Peyer's patch (tissue), 4 donors: ENCODE measurements around the gene ACP2. TPM values are rescaled to one million over a fixed set of nuclear protein-coding genes. Genes with fewer than 3 reads are reported as not detected.

Experiments used
- DNase-seq, 3 donors: peaks; one replicate each; pipeline ENCODE4 v3.0.0-alpha.2; 2017 to 2019
- H3K27ac ChIP-seq, 4 donors: fragments of 200-600 bp; sonication (generic); one replicate each; pipeline ENCODE4 v1.5.1; 2016 to 2019
- H3K27me3 ChIP-seq, 2 donors: fragments of 200-600 bp; sonication (generic); one replicate each; pipeline ENCODE4 v1.5.1; 2019
- H3K36me3 ChIP-seq, 3 donors: fragments of 200-600 bp; sonication (generic); one replicate each; pipeline ENCODE4 v1.5.1; 2016 to 2019
- H3K4me1 ChIP-seq, 4 donors: fragments of 200-600 bp; sonication (generic); one replicate each; pipeline ENCODE4 v1.5.1; 2016 to 2019
- H3K4me3 ChIP-seq, 4 donors: fragments of 200-600 bp; sonication (generic); 1 replicate in 3 of 4; 2 replicates in 1 of 4; pipeline ENCODE4 v1.5.1; 2016 to 2019; ENCODE audit warnings: mild to moderate bottlenecking in 1 of 4
- H3K9me3 ChIP-seq, 4 donors: fragments of 200-600 bp; sonication (generic); one replicate each; pipeline ENCODE4 v1.5.1; 2016 to 2019; ENCODE audit warnings: mild to moderate bottlenecking in 1 of 4
- CTCF ChIP-seq, 6 experiments: fragments of 450-650 bp in 4 of 6; fragments of 200-600 bp in 2 of 6; sonication (generic) in 1 of 6; IDR thresholded peaks; one replicate each; pipeline ENCODE4 v1.5.1; 2017 to 2019; ENCODE audit warnings: antibody characterized with exemption in 6 of 6, mild to moderate bottlenecking in 3 of 6, moderate library complexity in 1 of 6
- POLR2A ChIP-seq, 2 donors: fragments of 450-650 bp; IDR thresholded peaks; one replicate each; pipeline ENCODE4 v1.5.1; 2017; ENCODE audit warnings: antibody characterized with exemption in 2 of 2, mild to moderate bottlenecking in 2 of 2, moderate library complexity in 2 of 2
- total RNA-seq, 4 donors: library from RNA; depleted of rRNA; stranded (reverse); fragments of >200 nt; gene quantifications; one replicate each; pipeline ENCODE4 v1.1.0, GENCODE V29; 2016

The ACP2 gene
- total RNA-seq, 4 donors from 2014 or later: 30.5 to 131 (median 112) TPM

GRCh38 chr11:47257177-47257516, 8.5 kb upstream of the ACP2 start:
- H3K4me3 ChIP-seq: peak overlapping the region in 3 of 4 donors; percentile 31 to 58 (median 57)
- H3K36me3 ChIP-seq: no peaks in the 10 kb centered on the region
- H3K9me3 ChIP-seq: no peaks in the 10 kb centered on the region
- no peaks in the 10 kb centered on the region for H3K27me3 ChIP-seq
- H3K27ac ChIP-seq: peak overlapping the region; percentile 20 to 81 (median 68)
- TF ChIP-seq CTCF (IDR thresholded peaks at IDR 0.05) (no peak), POLR2A (IDR thresholded peaks at IDR 0.05) (no peak)
- DNase-seq: no peak
- H3K4me1 ChIP-seq: peaks cover 0 to 67% (median 8%) of the 10 kb centered on the region in 4 donors

- H3K9me3 ChIP-seq: no peaks in the 10 kb centered on the region
- no peaks in the 10 kb centered on the region for H3K27me3 ChIP-seq
- DNase-seq: no peak
- H3K27ac ChIP-seq: peak overlapping the region in 1 of 4 donors; percentile 35
- no peak overlapping the region for H3K4me3 ChIP-seq
- peaks cover 0 to 67% (median 8%) of the 10 kb centered on the region in 4 donors for H3K4me1 ChIP-seq
- H3K36me3 ChIP-seq: no peaks in the 10 kb centered on the region
- TF ChIP-seq POLR2A (IDR thresholded peaks at IDR 0.05): no peak
- TF ChIP-seq CTCF (IDR thresholded peaks at IDR 0.05): no peak
These were observed 7.8 kb upstream of the ACP2 start for GRCh38 chr11:47256374-47256773.

- Histone ChIP-seq H3K4me3 (peak overlapping the region in 2 of 4 donors; percentile 23 to 50), H3K4me1 (peaks cover 2 to 68% (median 8%) of the 10 kb centered on the region in 4 donors)
These were observed 5.8 kb upstream of the ACP2 start for GRCh38 chr11:47254386-47254785.

GRCh38 chr11:47253660-47254059, 5.0 kb upstream of the ACP2 start:
- Histone ChIP-seq H3K27ac (peak overlapping the region; percentile 55 to 93 (median 69)), H3K4me1 (peaks cover 3 to 62% (median 9%) of the 10 kb centered on the region in 4 donors), H3K36me3 (no peaks in the 10 kb centered on the region), H3K27me3 (no peaks in the 10 kb centered on the region), H3K4me3 (no peak overlapping the region), H3K9me3 (no peaks in the 10 kb centered on the region)
- peak in 1 of 3 donors; percentile 60 for DNase-seq
- TF ChIP-seq CTCF (IDR thresholded peaks at IDR 0.05) (no peak), POLR2A (IDR thresholded peaks at IDR 0.05) (no peak)

More at GRCh38 chr11:47254386-47254785, 5.8 kb upstream of the ACP2 start:
- Histone ChIP-seq H3K36me3 (no peaks in the 10 kb centered on the region), H3K27me3 (no peaks in the 10 kb centered on the region), H3K9me3 (no peaks in the 10 kb centered on the region), H3K27ac (peak overlapping the region; percentile 55 to 93 (median 69))
- no peak for TF ChIP-seq POLR2A (IDR thresholded peaks at IDR 0.05)
- TF ChIP-seq CTCF (IDR thresholded peaks at IDR 0.05): no peak
- no peak for DNase-seq

- TF ChIP-seq CTCF (IDR thresholded peaks at IDR 0.05) (no peak), POLR2A (IDR thresholded peaks at IDR 0.05) (no peak)
- H3K4me1 ChIP-seq: peaks cover 5 to 56% (median 10%) of the 10 kb centered on the region in 4 donors
- no peaks in the 10 kb centered on the region for H3K27me3 ChIP-seq
- no peak overlapping the region for H3K4me3 ChIP-seq
- DNase-seq: no peak
- no peaks in the 10 kb centered on the region for H3K9me3 ChIP-seq
- no peak overlapping the region for H3K27ac ChIP-seq
- H3K36me3 ChIP-seq: peaks cover 0 to 4% (median 0%) of the 10 kb centered on the region in 3 donors
These were observed 3.1 kb upstream of the ACP2 start for GRCh38 chr11:47251751-47252150.

GRCh38 chr11:47249378-47249715, 733 bp upstream of the ACP2 start:
- TF ChIP-seq POLR2A (IDR thresholded peaks at IDR 0.05) (no peak), CTCF (IDR thresholded peaks at IDR 0.05) (no peak)
- DNase-seq: no peak
- peaks cover 0 to 23% (median 0%) of the 10 kb centered on the region in 3 donors for H3K36me3 ChIP-seq
- H3K9me3 ChIP-seq: no peaks in the 10 kb centered on the region
- peak overlapping the region; percentile 68 to 86 (median 80) for H3K4me3 ChIP-seq
- peak overlapping the region; percentile 70 to 84 (median 82) for H3K27ac ChIP-seq
- no peaks in the 10 kb centered on the region for H3K27me3 ChIP-seq
- H3K4me1 ChIP-seq: peaks cover 4 to 36% (median 7%) of the 10 kb centered on the region in 4 donors
